Neuronal stem cell (in vitro differentiated cells): ENCODE results near the gene IMPG2.

Experiments
- DNase-seq: peaks from one replicate; pipeline ENCODE4 v3.0.0-alpha.2; 2013; ENCODE audit warnings: low spot score
- H2AFZ ChIP-seq: one replicate; pipeline ENCODE4 v1.6.1; 2013; ENCODE audit warnings: mild to moderate bottlenecking, low read length, inconsistent platforms
- H2AK5ac ChIP-seq: 2 replicates; pipeline ENCODE4 v1.6.1; 2013; ENCODE audit warnings: low read depth, mild to moderate bottlenecking, inconsistent platforms, low read length, moderate library complexity, mixed read lengths
- H2BK120ac ChIP-seq: 2 replicates; pipeline ENCODE4 v1.6.1; 2013; ENCODE audit warnings: low read depth, mild to moderate bottlenecking, inconsistent platforms, low read length, moderate library complexity, mixed read lengths
- H2BK12ac ChIP-seq: one replicate; pipeline ENCODE4 v1.6.1; 2013; ENCODE audit warnings: low read length, inconsistent platforms
- H2BK15ac ChIP-seq: 2 replicates; pipeline ENCODE4 v1.6.1; 2013; ENCODE audit warnings: mild to moderate bottlenecking, low read length, inconsistent platforms, mixed read lengths
- H2BK5ac ChIP-seq: one replicate; pipeline ENCODE4 v1.6.1; 2013; ENCODE audit warnings: inconsistent platforms, mild to moderate bottlenecking, low read length, moderate library complexity
- H3K14ac ChIP-seq: one replicate; pipeline ENCODE4 v1.6.1; 2013; ENCODE audit warnings: low read length, inconsistent platforms
- H3K18ac ChIP-seq: 2 replicates; pipeline ENCODE4 v1.6.1; 2013; ENCODE audit warnings: low read length, inconsistent platforms
- H3K23ac ChIP-seq: 2 replicates; pipeline ENCODE4 v1.6.1; 2013; ENCODE audit warnings: low read depth, mild to moderate bottlenecking, mixed read lengths, low read length, inconsistent platforms; ENCODE audit not compliant: poor library complexity
- H3K27ac ChIP-seq: replicated peaks from 3 replicates; pipeline ENCODE4 v1.5.1; 2013; ENCODE audit warnings: low read length, inconsistent platforms
- H3K27me3 ChIP-seq, 3 experiments: 2 replicates each; pipeline ENCODE4 v1.6.1; 2013; ENCODE audit warnings: low read length in 3 of 3, mild to moderate bottlenecking in 2 of 3, inconsistent platforms in 1 of 3, low read depth in 1 of 3, mixed read lengths in 1 of 3, moderate library complexity in 1 of 3; ENCODE audit not compliant: control insufficient read depth in 3 of 3, insufficient read depth in 3 of 3
- H3K36me3 ChIP-seq, 2 donors: replicated peaks in 1 of 2; 2 replicates each; pipeline ENCODE4 v1.6.1; 2013; ENCODE audit warnings: low read length in 2 of 2; ENCODE audit not compliant: control insufficient read depth in 2 of 2, insufficient read depth in 2 of 2
- H3K4ac ChIP-seq: 2 replicates; pipeline ENCODE4 v1.6.1; 2013; ENCODE audit warnings: inconsistent platforms, mild to moderate bottlenecking, low read length, moderate library complexity
- H3K4me1 ChIP-seq, 2 donors: 1 replicate in 1 of 2; 2 replicates in 1 of 2; pipeline ENCODE4 v1.6.1; 2013; ENCODE audit warnings: low read length in 2 of 2, low read depth in 1 of 2; ENCODE audit not compliant: control insufficient read depth in 2 of 2, insufficient read depth in 1 of 2
- H3K4me2 ChIP-seq: one replicate; pipeline ENCODE4 v1.6.1; 2013; ENCODE audit warnings: mild to moderate bottlenecking, low read length, inconsistent platforms; ENCODE audit not compliant: insufficient read depth, poor library complexity, severe bottlenecking
- H3K4me3 ChIP-seq, 2 donors: 2 replicates each; pipeline ENCODE4 v1.5.1; 2013; ENCODE audit warnings: low read length in 2 of 2, mild to moderate bottlenecking in 2 of 2, inconsistent platforms in 1 of 2, moderate library complexity in 1 of 2
- H3K79me1 ChIP-seq: one replicate; pipeline ENCODE4 v1.6.1; 2013; ENCODE audit warnings: low read depth, mild to moderate bottlenecking, inconsistent platforms, low read length, moderate library complexity
- H3K9ac ChIP-seq: one replicate; pipeline ENCODE4 v1.6.1; 2013; ENCODE audit warnings: mild to moderate bottlenecking, low read depth, low read length, inconsistent platforms; ENCODE audit not compliant: poor library complexity
- H3K9me3 ChIP-seq, 2 donors: replicated peaks in 1 of 2; 2 replicates each; pipeline versions ENCODE3 to v1.6.1; 2013; ENCODE audit warnings: low read length in 2 of 2, mild to moderate bottlenecking in 2 of 2, inconsistent platforms in 1 of 2, low read depth in 1 of 2, mixed read lengths in 1 of 2, moderate library complexity in 1 of 2; ENCODE audit not compliant: control insufficient read depth in 2 of 2, insufficient read depth in 1 of 2
- H4K8ac ChIP-seq: one replicate; pipeline ENCODE4 v1.6.1; 2013; ENCODE audit warnings: low read depth, mild to moderate bottlenecking, inconsistent platforms, low read length, moderate library complexity
- H4K91ac ChIP-seq: one replicate; pipeline ENCODE4 v1.6.1; 2013; ENCODE audit warnings: low read length, low read depth, mild to moderate bottlenecking, inconsistent platforms; ENCODE audit not compliant: poor library complexity
- WGBS, 2 donors: extraction: QIAGEN DNeasy Blood & Tissue Kit; methylation state at CpG; one replicate each; pipeline ENCODE4 v1.1.7; 2013; ENCODE audit warnings: missing lambda C conversion rate in 2 of 2, mixed read lengths in 1 of 2; ENCODE audit not compliant: insufficient read length in 2 of 2, insufficient replicate concordance in 1 of 2; ENCODE audit errors: extremely low coverage in 2 of 2; 5-methylcytosine and 5-hydroxymethylcytosine counted together

The IMPG2 gene

DNA sequence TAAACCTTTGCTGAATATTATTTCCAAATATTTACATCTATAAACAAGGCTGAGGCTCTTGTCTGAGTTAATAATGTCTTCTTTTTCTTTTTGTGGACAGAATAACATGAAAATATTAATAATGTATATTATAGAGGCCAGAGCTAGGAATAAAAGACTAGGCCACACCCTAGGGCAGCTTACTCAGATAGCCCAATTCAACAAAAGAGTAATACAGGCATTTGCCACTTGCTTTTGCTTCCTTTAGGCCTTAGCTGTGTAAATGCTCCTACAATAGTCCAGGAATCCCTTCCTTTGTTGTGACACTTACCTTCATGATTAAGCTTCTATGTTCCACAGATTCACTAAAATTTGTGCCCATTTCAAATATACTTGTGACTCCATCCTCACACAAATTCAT is 16.5 kb downstream of the IMPG2 start:
- no peak overlapping the region for H3K14ac ChIP-seq
- no peaks in the 10 kb centered on the region for H3K27me3 ChIP-seq
- H3K4me3 ChIP-seq: no peak overlapping the region
- H3K27ac ChIP-seq: no peak overlapping the region
- H4K8ac ChIP-seq: no peak overlapping the region
- H2BK12ac ChIP-seq: no peak overlapping the region
- H2BK15ac ChIP-seq: no peak overlapping the region
- no peak overlapping the region for H3K4ac ChIP-seq
- H3K9ac ChIP-seq: no peak overlapping the region
- H3K23ac ChIP-seq: no peak overlapping the region
- no peak overlapping the region for H2AFZ ChIP-seq
- H3K36me3 ChIP-seq: no peaks in the 10 kb centered on the region
- H2BK5ac ChIP-seq: no peak overlapping the region
- DNase-seq: no peak
- H3K4me2 ChIP-seq: no peak overlapping the region
- H3K79me1 ChIP-seq: no peaks in the 10 kb centered on the region
- no peak overlapping the region for H4K91ac ChIP-seq
- H3K9me3 ChIP-seq: peaks cover 4 to 8% of the 10 kb centered on the region in 2 donors
- no peaks in the 10 kb centered on the region for H3K4me1 ChIP-seq
- no peak overlapping the region for H3K18ac ChIP-seq
- H2AK5ac ChIP-seq: no peak overlapping the region
- no peak overlapping the region for H2BK120ac ChIP-seq

DNA sequence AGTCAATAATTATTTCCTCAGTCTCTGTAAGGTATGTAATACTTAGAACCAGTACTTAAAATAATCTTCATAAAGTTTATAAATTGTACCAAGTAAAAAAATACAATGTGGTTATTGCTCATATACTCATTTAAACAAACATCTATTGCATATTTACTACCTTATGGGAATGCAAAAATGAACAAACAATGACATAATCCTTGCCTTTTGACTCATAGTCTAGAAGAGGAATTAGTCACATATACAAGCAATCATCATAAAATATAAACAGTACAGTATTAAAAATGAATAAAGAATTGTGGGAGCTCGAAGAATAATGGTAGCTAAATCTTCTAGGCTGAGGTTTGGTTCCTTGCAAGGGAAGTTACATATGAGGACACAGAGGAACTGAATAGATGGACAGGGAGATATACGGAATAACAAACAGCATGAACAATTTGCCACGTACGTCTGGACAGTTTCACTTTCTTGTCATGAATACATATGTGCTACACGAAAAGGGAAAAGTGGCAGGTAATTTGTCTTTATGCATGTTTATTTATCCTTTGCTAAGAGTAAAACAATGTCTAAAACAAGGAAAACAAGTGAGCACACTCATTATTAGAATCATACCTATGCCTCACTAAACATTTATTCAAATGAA is 17.2 kb downstream of the IMPG2 start:
- H3K23ac ChIP-seq: no peak overlapping the region
- no peak overlapping the region for H3K4ac ChIP-seq
- no peak overlapping the region for H3K14ac ChIP-seq
- no peak overlapping the region for H3K18ac ChIP-seq
- no peak overlapping the region for H2AFZ ChIP-seq
- no peaks in the 10 kb centered on the region for H3K27me3 ChIP-seq
- no peaks in the 10 kb centered on the region for H3K36me3 ChIP-seq
- DNase-seq: no peak
- no peak overlapping the region for H3K27ac ChIP-seq
- no peaks in the 10 kb centered on the region for H3K79me1 ChIP-seq
- H3K4me3 ChIP-seq: no peak overlapping the region
- H3K4me1 ChIP-seq: no peaks in the 10 kb centered on the region
- H2BK120ac ChIP-seq: no peak overlapping the region
- no peak overlapping the region for H2AK5ac ChIP-seq
- no peak overlapping the region for H4K8ac ChIP-seq
- no CpG with 5 or more reads among the region's 5 CpGs for WGBS, 2 donors
- H3K9ac ChIP-seq: no peak overlapping the region
- peaks cover 2 to 5% of the 10 kb centered on the region in 2 donors for H3K9me3 ChIP-seq
- no peak overlapping the region for H2BK5ac ChIP-seq
- H3K4me2 ChIP-seq: no peak overlapping the region
- no peak overlapping the region for H2BK12ac ChIP-seq
- no peak overlapping the region for H2BK15ac ChIP-seq
- H4K91ac ChIP-seq: no peak overlapping the region

DNA sequence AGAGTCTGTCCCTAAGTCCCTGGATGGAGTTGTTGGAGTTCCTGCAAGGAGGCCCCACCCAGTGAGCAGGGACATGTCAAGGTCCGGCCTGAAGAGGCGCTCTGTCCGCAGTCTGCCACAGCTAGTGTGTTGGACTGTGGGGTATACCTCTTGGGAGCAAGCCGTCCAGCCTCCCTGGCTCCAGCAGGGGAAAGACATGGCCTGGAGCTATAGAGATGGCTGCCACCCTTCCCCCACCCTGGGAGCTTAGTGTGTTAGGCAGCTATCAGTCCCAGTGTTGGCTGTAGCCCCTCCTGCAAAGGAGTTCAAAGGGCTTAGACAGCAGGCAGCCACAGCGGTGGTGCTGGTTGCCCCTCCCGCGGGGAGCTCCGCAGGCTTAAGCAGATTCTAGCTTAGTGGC is 20.3 kb downstream of the IMPG2 start:
- no peak overlapping the region for H3K14ac ChIP-seq
- no peak overlapping the region for H3K4me3 ChIP-seq
- no peak overlapping the region for H2BK12ac ChIP-seq
- no peak overlapping the region for H2BK15ac ChIP-seq
- no peak overlapping the region for H3K18ac ChIP-seq
- H3K79me1 ChIP-seq: no peaks in the 10 kb centered on the region
- no peak overlapping the region for H2BK5ac ChIP-seq
- no peaks in the 10 kb centered on the region for H3K36me3 ChIP-seq
- no peak overlapping the region for H4K91ac ChIP-seq
- WGBS, 2 donors: no CpG with 5 or more reads among the region's 8 CpGs
- H4K8ac ChIP-seq: no peak overlapping the region
- H3K23ac ChIP-seq: no peak overlapping the region
- H3K9me3 ChIP-seq: no peaks in the 10 kb centered on the region
- H3K27ac ChIP-seq: no peak overlapping the region
- no peak for DNase-seq
- H3K4me1 ChIP-seq: no peaks in the 10 kb centered on the region
- H3K4ac ChIP-seq: no peak overlapping the region
- no peak overlapping the region for H3K9ac ChIP-seq
- no peak overlapping the region for H2BK120ac ChIP-seq
- H2AFZ ChIP-seq: no peak overlapping the region
- H3K27me3 ChIP-seq: no peaks in the 10 kb centered on the region
- H3K4me2 ChIP-seq: no peak overlapping the region
- no peak overlapping the region for H2AK5ac ChIP-seq

DNA sequence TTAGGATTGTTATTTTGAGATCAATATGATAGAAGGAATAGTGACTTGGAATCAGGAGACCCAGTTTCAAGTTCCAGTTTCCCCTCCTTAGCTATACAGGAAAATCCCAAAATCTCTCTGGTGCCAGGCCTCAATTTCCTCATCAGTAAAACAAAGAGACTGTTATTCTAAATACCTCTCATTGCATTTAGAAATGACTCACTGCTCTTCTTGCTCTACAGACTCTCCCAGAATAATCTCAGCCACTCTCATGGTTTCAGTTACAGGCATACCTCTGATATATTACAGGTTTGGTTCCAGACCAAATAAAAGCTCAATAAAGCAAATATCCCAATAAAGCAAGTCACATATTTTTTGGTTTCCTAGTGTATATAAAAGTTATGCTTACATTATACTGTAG is 28.3 kb downstream of the IMPG2 start:
- H3K4ac ChIP-seq: no peak overlapping the region

More for the DNA sequence above, 28.3 kb downstream of the IMPG2 start:
- no peak for DNase-seq
- Histone ChIP-seq H3K4me3 (no peak overlapping the region), H2BK120ac (no peak overlapping the region), H3K18ac (no peak overlapping the region), H2BK12ac (no peak overlapping the region), H3K23ac (no peak overlapping the region), H3K27me3 (no peaks in the 10 kb centered on the region), H4K91ac (no peak overlapping the region), H4K8ac (no peak overlapping the region), H3K14ac (no peak overlapping the region), H2AK5ac (no peak overlapping the region), H2BK15ac (no peak overlapping the region), H3K9ac (no peak overlapping the region), H3K9me3 (no peaks in the 10 kb centered on the region), H3K27ac (no peak overlapping the region), H2BK5ac (no peak overlapping the region), H3K79me1 (no peaks in the 10 kb centered on the region), H3K4me2 (no peak overlapping the region), H3K36me3 (no peaks in the 10 kb centered on the region), H3K4me1 (no peaks in the 10 kb centered on the region), H2AFZ (no peak overlapping the region)
